Measurements from ENCODE around the gene DBNL. TPM values are rescaled to one million over a fixed set of nuclear protein-coding genes. Genes with fewer than 3 reads are reported as not detected.

The DBNL gene
- total RNA-seq, 2 experiments from 2014 or later = 88.5 to 90.6 TPM

GRCh38 chr7:44048031-44048795 lies 3.7 kb downstream of the DBNL start:
- ChIA-PET CTCF (interaction anchor here (0.9 kb wide), 1 partner anchor 29 kb away, joined by 3 read pairs; no protein-coding TSS in a partner anchor), POLR2A (interaction anchor here (1.1 to 2.4 kb wide), 3 partner anchors 18 to 33 kb away, joined by 3 to 7 read pairs (median 3); partner anchors contain the start of gene PGAM2)
- Histone ChIP-seq H3K27ac (ENCODE audit: low read depth in 1 of 2, low read length in 2 of 2) (peak overlapping the region in 1 of 2 donors; percentile 22), H3K36me3 (ENCODE audit: insufficient read depth, low read length) (peaks cover 46% of the 10 kb centered on the region), H3K9me3 (ENCODE audit: control insufficient read depth in 1 of 2, insufficient read depth in 1 of 2, low read length in 2 of 2) (no peaks in the 10 kb centered on the region), H3K4me3 (ENCODE audit: low read length) (no peak overlapping the region), H3K4me1 (ENCODE audit: insufficient read depth, low read length) (peaks cover 93% of the 10 kb centered on the region), H3K27me3 (ENCODE audit: control insufficient read depth in 1 of 2, insufficient read depth in 2 of 2, low read length in 2 of 2) (no peaks in the 10 kb centered on the region)
- Mint-ChIP-seq H3K9me3 (no peaks in the 10 kb centered on the region), H3K27me3 (no peaks in the 10 kb centered on the region), H3K27ac (peak overlapping the region; percentile 91), H3K36me3 (ENCODE audit: low read depth) (peaks cover 81% of the 10 kb centered on the region), H3K4me1 (ENCODE audit: low read depth) (peaks cover 86% of the 10 kb centered on the region), H3K4me3 (peak overlapping the region; percentile 62)
- ATAC-seq (ENCODE audit: poor library complexity) (no peak), DNase-seq (peak in 1 of 14 experiments; percentile 19)
- intact Hi-C loops (cut with DNase I, micrococcal nuclease) = loop anchor here (5.0 to 10.0 kb wide), 4 partner anchors 34 to 747 kb away; partner anchors contain the start of genes DDX56 (in 1 of the 2), POLD2 (in 1 of the 2), POLM (in 1 of the 2) and PPIA (in 1 of the 2)
- no peak for TF ChIP-seq CTCF (IDR thresholded peaks at IDR 0.05)

- POLR2A ChIA-PET = interaction anchor here (1.7 kb wide), 1 partner anchor 31 kb away, joined by 8 read pairs; no protein-coding TSS in a partner anchor
- TF ChIP-seq CTCF (IDR thresholded peaks at IDR 0.05) = no peak
- intact Hi-C loops (cut with DNase I, micrococcal nuclease) = no loop called here
- Histone ChIP-seq H3K27me3 (ENCODE audit: control insufficient read depth in 1 of 2, insufficient read depth in 2 of 2, low read length in 2 of 2) (no peaks in the 10 kb centered on the region), H3K27ac (ENCODE audit: low read depth in 1 of 2, low read length in 2 of 2) (peak overlapping the region; percentile 9 to 40), H3K9me3 (ENCODE audit: control insufficient read depth in 1 of 2, insufficient read depth in 1 of 2, low read length in 2 of 2) (no peaks in the 10 kb centered on the region), H3K4me1 (ENCODE audit: insufficient read depth, low read length) (peaks cover 77% of the 10 kb centered on the region), H3K4me3 (ENCODE audit: low read length) (no peak overlapping the region), H3K36me3 (ENCODE audit: insufficient read depth, low read length) (peaks cover 58% of the 10 kb centered on the region)
- Mint-ChIP-seq H3K27me3 (no peaks in the 10 kb centered on the region), H3K36me3 (ENCODE audit: low read depth) (peaks cover 83% of the 10 kb centered on the region), H3K9me3 (no peaks in the 10 kb centered on the region), H3K4me1 (ENCODE audit: low read depth) (peaks cover 76% of the 10 kb centered on the region), H3K27ac (peak overlapping the region; percentile 80), H3K4me3 (peak overlapping the region; percentile 48)
- no peak for ATAC-seq (ENCODE audit: poor library complexity)
- no peak for DNase-seq
- CTCF ChIA-PET = no interaction called here
Measured at GRCh38 chr7:44050121-44050914, 5.8 kb downstream of the DBNL start.

- Mint-ChIP-seq H3K27ac (peak overlapping the region; percentile 80), H3K36me3 (ENCODE audit: low read depth) (peaks cover 83% of the 10 kb centered on the region), H3K4me3 (peak overlapping the region; percentile 48), H3K4me1 (ENCODE audit: low read depth) (peaks cover 75% of the 10 kb centered on the region), H3K27me3 (no peaks in the 10 kb centered on the region), H3K9me3 (no peaks in the 10 kb centered on the region)
- peak overlapping the region; percentile 28 to 40 for H3K27ac ChIP-seq (ENCODE audit: low read depth in 1 of 2, low read length in 2 of 2)
- ATAC-seq (ENCODE audit: poor library complexity) = no peak
- H3K27me3 ChIP-seq (ENCODE audit: control insufficient read depth in 1 of 2, insufficient read depth in 2 of 2, low read length in 2 of 2) = no peaks in the 10 kb centered on the region
- CTCF ChIA-PET = no interaction called here
- no peak for TF ChIP-seq CTCF (IDR thresholded peaks at IDR 0.05)
- no peak overlapping the region for H3K4me3 ChIP-seq (ENCODE audit: low read length)
- DNase-seq = peak in 1 of 14 experiments; percentile 11
- H3K4me1 ChIP-seq (ENCODE audit: insufficient read depth, low read length) = peaks cover 70% of the 10 kb centered on the region
- intact Hi-C loops (cut with DNase I, micrococcal nuclease) = no loop called here
- peaks cover 64% of the 10 kb centered on the region for H3K36me3 ChIP-seq (ENCODE audit: insufficient read depth, low read length)
- H3K9me3 ChIP-seq (ENCODE audit: control insufficient read depth in 1 of 2, insufficient read depth in 1 of 2, low read length in 2 of 2) = no peaks in the 10 kb centered on the region
- POLR2A ChIA-PET = interaction anchor here (1.2 to 1.9 kb wide), 4 partner anchors 11 to 150 kb away, joined by 3 to 8 read pairs (median 8); partner anchors contain the start of gene YKT6
Measured at GRCh38 chr7:44050915-44051560, 6.5 kb downstream of the DBNL start.
